Inferior parietal cortex (tissue), 1 donor: ENCODE measurements around the gene CTNND2.
A peak's percentile ranks its signal among the peaks of the same experiment; 100 is the strongest.

Source experiments
- DNase-seq: peaks from one replicate; pipeline ENCODE4 v3.0.0-alpha.2; 2016; ENCODE audit errors: extremely low spot score

The CTNND2 gene

GRCh38 chr5:11180890-11181289, 723.4 kb downstream of the CTNND2 start:
- no peak for DNase-seq

DNA sequence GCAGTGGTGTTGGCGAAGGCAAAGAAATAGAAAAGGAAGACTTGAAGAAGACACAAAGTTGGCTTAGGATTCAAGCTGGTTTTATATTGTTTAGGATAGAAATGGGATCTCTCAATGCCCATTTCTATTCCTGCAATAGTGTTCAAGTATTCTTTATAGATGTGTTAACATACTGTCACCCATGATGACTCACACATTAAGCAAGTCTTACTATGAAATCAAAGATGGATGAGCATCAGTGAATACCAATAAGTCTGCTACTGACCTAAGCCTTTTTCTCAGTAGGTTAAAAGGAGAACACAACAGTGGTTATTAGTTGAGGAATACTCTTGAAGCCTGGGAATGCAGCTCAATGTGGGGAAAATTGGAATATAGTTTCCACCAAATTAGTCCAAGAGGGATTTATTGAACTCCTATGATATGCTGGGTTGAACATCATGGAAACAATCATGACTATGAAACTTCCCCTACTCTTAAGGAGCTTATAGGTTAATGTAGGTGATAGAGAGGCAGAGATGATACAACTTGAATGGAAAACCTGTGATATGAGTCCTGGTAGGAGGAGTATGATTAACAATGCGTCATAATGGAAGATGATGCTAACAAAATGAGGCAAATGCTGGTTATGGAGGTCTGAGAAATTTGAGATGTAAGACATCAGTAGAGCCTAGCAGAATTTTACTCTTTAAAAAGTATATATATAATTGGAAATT, 726.1 kb downstream of the CTNND2 start:
- DNase-seq: no peak

GRCh38 chr5:11174591-11174990, 729.7 kb downstream of the CTNND2 start:
- no peak for DNase-seq

GRCh38 chr5:11172484-11172883, 731.8 kb downstream of the CTNND2 start:
- no peak for DNase-seq

GRCh38 chr5:11171236-11171635, 733.0 kb downstream of the CTNND2 start:
- DNase-seq: no peak

- DNase-seq: peak; percentile 66
These were observed 737.3 kb downstream of the CTNND2 start for GRCh38 chr5:11166923-11167322.

GRCh38 chr5:11164531-11165294, 739.5 kb downstream of the CTNND2 start:
- DNase-seq: peak; percentile 61

DNA sequence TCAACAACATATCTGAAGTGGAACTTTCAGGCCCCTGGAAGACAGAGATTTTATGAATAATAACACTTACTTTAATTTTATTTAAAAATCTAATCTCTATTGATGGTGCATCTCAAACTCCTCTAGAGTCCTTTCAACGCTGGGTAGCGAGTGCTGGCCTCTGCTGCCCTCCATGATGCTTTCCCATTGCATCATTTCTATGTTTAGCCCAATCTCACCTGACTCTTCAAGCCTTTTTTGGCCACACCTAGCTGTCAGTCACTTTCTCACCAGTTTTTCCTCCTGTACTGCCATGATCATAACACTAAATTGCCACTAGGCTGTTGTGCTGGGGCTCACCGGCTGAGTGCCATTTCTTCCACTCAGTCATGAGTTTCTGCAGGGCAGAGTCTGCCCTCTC, 747.1 kb downstream of the CTNND2 start:
- DNase-seq: no peak

GRCh38 chr5:11153670-11154382, 750.4 kb downstream of the CTNND2 start:
- no peak for DNase-seq

DNA sequence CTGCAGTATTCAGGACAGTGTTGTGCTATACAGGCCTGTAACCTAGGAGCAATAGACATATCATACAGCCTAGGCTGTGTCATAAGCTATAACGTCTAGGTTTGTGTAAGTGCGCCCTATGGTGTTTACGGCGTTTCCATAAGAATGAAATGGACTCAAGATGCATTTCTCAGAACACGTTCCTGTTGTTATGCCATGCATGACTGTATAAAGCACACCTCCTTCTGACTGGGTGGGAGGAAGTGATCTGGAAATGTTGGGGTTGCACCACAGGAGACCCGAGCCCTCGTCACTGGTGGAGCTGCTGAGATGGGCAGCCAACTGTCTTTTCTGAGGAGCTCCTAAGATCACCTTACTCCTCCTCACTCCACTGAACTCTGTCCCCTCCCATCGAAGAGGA, 751.9 kb downstream of the CTNND2 start:
- DNase-seq: no peak

DNA sequence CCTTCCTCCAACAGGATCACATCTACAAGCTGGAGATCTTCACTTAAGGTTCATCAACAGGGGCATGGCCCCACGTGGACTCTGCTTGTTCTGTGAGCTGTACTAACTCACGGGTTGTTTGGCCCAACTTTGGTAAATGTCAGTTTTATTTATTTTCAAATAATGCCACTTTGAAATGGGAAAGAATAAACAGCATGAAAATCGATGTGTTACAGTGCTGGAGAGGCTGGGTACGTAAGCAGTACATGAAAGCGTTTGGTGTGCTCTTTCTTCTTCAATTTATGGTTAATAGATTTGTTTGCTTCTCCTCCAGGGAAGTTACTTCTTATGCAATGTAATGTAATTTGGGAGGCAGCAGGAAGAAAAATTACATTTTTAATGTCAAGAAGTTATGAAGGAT, 753.3 kb downstream of the CTNND2 start:
- DNase-seq: no peak

- no peak for DNase-seq
These were observed 755.3 kb downstream of the CTNND2 start for GRCh38 chr5:11148810-11149539.

GRCh38 chr5:11146171-11146570, 758.1 kb downstream of the CTNND2 start:
- no peak for DNase-seq

- no peak for DNase-seq
These were observed 760.6 kb downstream of the CTNND2 start for GRCh38 chr5:11143456-11144267.

- DNase-seq: no peak
These were observed 764.9 kb downstream of the CTNND2 start for GRCh38 chr5:11139217-11139865.

DNA sequence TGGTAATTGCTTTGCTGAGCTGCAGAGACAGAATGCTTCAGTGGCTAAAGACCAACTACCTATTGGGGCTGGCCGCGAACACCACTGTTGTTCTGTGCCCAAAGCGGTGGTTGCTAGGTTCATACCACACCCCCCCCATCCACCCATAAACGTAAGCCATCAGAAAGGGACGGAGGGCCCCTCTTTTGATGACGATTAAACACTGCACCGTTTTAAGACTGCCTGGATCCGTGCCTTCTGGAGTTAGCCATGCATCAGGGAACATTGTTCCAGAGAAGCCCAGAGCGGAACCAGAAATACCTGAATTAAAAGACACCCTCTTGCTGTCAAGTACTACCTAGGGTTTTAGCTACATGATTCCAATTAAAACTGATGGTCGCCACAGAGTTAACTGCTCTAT, 774.1 kb downstream of the CTNND2 start:
- DNase-seq: no peak

DNA sequence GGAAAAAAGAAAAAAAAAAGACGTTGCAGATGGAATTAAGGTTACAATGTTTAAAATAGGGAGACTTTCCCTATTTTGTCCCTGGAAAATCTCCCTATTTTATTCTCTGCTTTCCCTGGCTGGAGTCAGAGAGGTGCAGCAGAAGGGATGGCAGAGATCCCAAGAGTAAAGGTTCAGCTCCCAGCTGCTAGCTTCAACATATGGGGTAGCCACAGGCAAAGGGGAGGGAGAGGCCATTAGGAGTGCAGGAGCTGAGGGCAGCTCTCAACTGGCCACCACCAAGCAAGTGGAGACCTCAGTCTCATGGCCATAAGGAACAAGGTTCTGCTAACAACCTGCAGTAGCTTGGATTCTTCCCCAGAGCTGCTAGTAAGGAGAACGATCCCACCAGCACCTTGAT, 776.2 kb downstream of the CTNND2 start:
- no peak for DNase-seq

GRCh38 chr5:11126844-11127243, 777.4 kb downstream of the CTNND2 start:
- DNase-seq: no peak

GRCh38 chr5:11121885-11122284, 782.4 kb downstream of the CTNND2 start:
- DNase-seq: no peak

DNA sequence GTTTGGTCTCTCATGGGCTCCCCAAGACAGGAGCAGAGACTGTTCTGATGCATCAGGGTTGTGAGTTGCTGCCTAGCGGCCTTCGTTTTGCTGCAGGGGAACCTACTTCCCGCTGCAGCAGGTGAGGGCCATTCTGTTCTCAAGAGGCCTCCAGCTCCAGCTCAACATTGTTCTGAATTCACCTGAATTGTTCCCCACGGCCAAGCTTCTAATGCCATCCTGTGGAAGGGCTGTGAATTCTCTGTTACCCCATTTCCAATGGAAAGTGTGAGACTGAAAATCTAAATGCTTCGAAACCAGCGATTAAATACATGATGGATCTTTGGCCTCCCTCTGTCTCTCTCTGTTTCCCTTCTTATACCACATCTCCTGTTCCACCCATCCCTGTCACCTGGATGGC, 794.1 kb downstream of the CTNND2 start:
- no peak for DNase-seq

GRCh38 chr5:11105696-11106095, 798.5 kb downstream of the CTNND2 start:
- no peak for DNase-seq
